AG08395 (cell line): ENCODE results near the gene CLOCK.
A peak's percentile ranks its signal among the peaks of the same experiment; 100 is the strongest.

Experiments used
- DNase-seq: peaks from one replicate; pipeline ENCODE4 v3.0.0; 2012; ENCODE audit warnings: mixed read lengths, low spot score

Gene CLOCK

GRCh38 chr4:55483315-55483714 lies 63.4 kb downstream of the CLOCK start:
- no peak for DNase-seq

GRCh38 chr4:55475394-55476243 lies 71.1 kb downstream of the CLOCK start:
- peak; percentile 32 for DNase-seq

- no peak for DNase-seq
Observed at GRCh38 chr4:55469979-55470378, 76.7 kb downstream of the CLOCK start.

GRCh38 chr4:55468724-55469123 lies 78.0 kb downstream of the CLOCK start:
- peak; percentile 11 for DNase-seq

GRCh38 chr4:55466001-55466400 lies 80.7 kb downstream of the CLOCK start:
- DNase-seq: no peak

GRCh38 chr4:55458611-55459010 lies 88.1 kb downstream of the CLOCK start:
- peak; percentile 35 for DNase-seq

- DNase-seq: peak; percentile 41
Observed at GRCh38 chr4:55458164-55458563, 88.5 kb downstream of the CLOCK start.

GRCh38 chr4:55450566-55450965 lies 96.1 kb downstream of the CLOCK start:
- DNase-seq: no peak

GRCh38 chr4:55447831-55448230 lies 98.9 kb downstream of the CLOCK start:
- DNase-seq: no peak

- DNase-seq: no peak
Observed at GRCh38 chr4:55447108-55447708, 99.5 kb downstream of the CLOCK start.

- DNase-seq: no peak
Observed at GRCh38 chr4:55446578-55446922, 100.2 kb downstream of the CLOCK start.

- peak; percentile 71 for DNase-seq
Observed at GRCh38 chr4:55445921-55446577, 100.7 kb downstream of the CLOCK start.

- peak; percentile 31 for DNase-seq
Observed at GRCh38 chr4:55444827-55445226, 101.9 kb downstream of the CLOCK start.

- DNase-seq: no peak
Observed at GRCh38 chr4:55442541-55442940, 104.2 kb downstream of the CLOCK start.

- no peak for DNase-seq
Observed at GRCh38 chr4:55440786-55441185, 105.9 kb downstream of the CLOCK start.

- DNase-seq: no peak
Observed at GRCh38 chr4:55439023-55439422, 107.7 kb downstream of the CLOCK start.

GRCh38 chr4:55438314-55438713 lies 108.4 kb downstream of the CLOCK start:
- DNase-seq: no peak

GRCh38 chr4:55437823-55438222 lies 108.9 kb downstream of the CLOCK start:
- no peak for DNase-seq

GRCh38 chr4:55437356-55437796 lies 109.3 kb downstream of the CLOCK start:
- no peak for DNase-seq

- peak; percentile 19 for DNase-seq
Observed at GRCh38 chr4:55435141-55435841, 111.4 kb downstream of the CLOCK start.

GRCh38 chr4:55431710-55432336 lies 114.9 kb downstream of the CLOCK start:
- DNase-seq: no peak

GRCh38 chr4:55424791-55425190 lies 121.9 kb downstream of the CLOCK start:
- DNase-seq: no peak
